ENCODE measurements around the gene FBN1. TPM values are rescaled to one million over a fixed set of nuclear protein-coding genes. Genes with fewer than 3 reads are reported as not detected.

The FBN1 gene
- total and polyA plus RNA-seq, 2 experiments from 2014 or later, result 1.9 to 3.8 TPM

GRCh38 chr15:48614051-48614450, 31.5 kb downstream of the FBN1 start (continued):
- TF ChIP-seq REST (IDR thresholded peaks at IDR 0.05; ENCODE audit: unreplicated experiment) (no peak), STAT1 (IDR thresholded peaks at IDR 0.05; ENCODE audit: unreplicated experiment) (no peak), ZNF114 (CRISPR knock-in tag; IDR thresholded peaks at IDR 0.05) (no peak), ZNF331 (CRISPR knock-in tag; IDR thresholded peaks at IDR 0.05; ENCODE audit: low read depth) (no peak), JUNB (IDR thresholded peaks at IDR 0.05; ENCODE audit: unreplicated experiment) (no peak), ZNF462 (CRISPR knock-in tag; IDR thresholded peaks at IDR 0.05) (no peak), POLR2AphosphoS5 (IDR thresholded peaks at IDR 0.05; ENCODE audit: low read depth) (no peak)
